ENCODE results near the gene TLN1.

TLN1 gene

GRCh38 chr9:35731415-35732184 is 395 bp downstream of the TLN1 start:
- peak overlapping the region; percentile 66 for H3K4me3 ChIP-seq (ENCODE audit: low read length)
- no peak for DNase-seq (ENCODE audit: low read depth, low spot score)

DNA sequence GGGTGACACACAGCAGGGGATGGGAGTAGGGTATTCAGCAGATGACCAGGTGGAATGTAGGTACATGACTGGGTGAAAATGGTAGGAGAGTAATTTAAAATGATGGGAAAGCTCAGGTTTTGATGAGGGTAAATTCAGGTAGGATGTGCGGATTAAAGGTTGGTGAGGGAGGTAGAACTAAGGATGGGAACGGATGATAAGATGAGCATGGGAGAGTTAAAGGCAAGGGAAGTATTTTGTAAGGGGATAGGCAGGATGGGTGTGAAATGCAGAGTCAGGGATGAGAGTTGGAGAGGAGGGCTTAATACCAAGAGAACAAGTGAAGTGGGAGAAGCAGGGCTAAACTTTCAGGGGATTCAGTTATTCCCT is 1.5 kb downstream of the TLN1 start:
- DNase-seq (ENCODE audit: low read depth, low spot score), result no peak
- H3K4me3 ChIP-seq (ENCODE audit: low read length), result peak overlapping the region; percentile 66; the same call in 1 of the 2 replicates

DNA sequence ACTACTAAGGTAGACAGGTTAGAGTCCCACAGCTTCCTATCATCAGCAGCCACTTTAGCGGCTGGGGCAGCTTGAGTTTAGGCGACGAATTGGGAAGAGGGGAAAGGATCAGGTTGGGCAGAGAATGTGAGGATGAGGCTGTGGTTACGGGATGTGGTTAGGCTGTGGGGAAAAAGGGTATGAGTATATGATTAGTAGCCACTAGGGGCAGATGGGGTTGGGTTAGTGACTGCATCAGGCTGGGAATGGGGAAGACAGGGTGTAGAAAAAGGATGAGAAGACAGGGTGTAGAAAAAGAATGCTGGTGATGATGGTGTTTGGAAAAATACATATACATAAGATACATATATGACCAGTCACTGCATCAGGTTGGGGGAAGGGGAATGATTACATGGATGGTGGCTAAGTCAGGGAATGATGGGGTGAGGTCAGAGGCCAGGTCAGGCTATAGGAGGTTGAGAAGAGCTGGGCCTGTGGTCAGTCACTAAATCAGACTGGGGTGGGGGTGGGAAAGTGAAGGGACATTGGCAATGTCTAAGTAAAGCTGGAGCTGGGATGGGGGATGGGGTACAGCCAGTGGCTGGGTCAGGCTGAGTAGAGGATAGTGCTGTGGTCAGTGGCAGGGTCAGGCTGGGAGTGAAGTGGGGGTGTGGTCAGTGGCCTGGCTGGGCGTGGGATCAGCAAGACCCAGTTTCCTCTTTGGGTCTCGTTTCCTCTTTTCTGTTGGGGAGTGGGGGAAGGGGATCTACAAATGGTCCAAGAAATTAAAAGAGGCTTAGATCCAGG is 2.1 kb downstream of the TLN1 start:
- peak; percentile 65 for DNase-seq (ENCODE audit: low read depth, low spot score)
- no peak overlapping the region for H3K4me3 ChIP-seq (ENCODE audit: low read length)

- no peak for DNase-seq (ENCODE audit: low read depth, low spot score)
- no peak overlapping the region for H3K4me3 ChIP-seq (ENCODE audit: low read length)
These were observed 2.9 kb downstream of the TLN1 start for GRCh38 chr9:35729101-35729500.

- peak; percentile 60 for DNase-seq (ENCODE audit: low read depth, low spot score)
- H3K4me3 ChIP-seq (ENCODE audit: low read length), result no peak overlapping the region
These were observed 3.7 kb downstream of the TLN1 start for GRCh38 chr9:35728041-35728971.

DNA sequence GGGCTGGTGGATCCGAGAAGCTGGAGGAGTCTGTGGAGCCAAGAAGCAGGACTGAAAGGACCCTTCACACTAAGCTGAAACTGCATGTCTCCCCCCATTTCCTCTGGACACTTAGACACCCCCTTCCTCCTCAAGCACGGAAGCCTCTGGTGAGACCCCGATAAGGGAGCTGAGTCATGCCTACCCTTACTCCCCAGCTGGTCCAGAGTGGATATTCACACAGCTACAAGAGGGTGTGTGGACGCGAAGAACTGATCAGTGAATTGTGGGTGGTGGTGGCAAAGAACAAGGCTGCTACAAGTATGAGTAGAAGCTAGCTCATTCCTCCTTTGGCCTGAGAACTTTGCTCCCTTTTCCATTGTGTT is 4.3 kb downstream of the TLN1 start:
- H3K4me3 ChIP-seq (ENCODE audit: low read length), result no peak overlapping the region
- DNase-seq (ENCODE audit: low read depth, low spot score), result no peak

- no peak overlapping the region for H3K4me3 ChIP-seq (ENCODE audit: low read length)
- peak; percentile 64 for DNase-seq (ENCODE audit: low read depth, low spot score)
These were observed 5.1 kb downstream of the TLN1 start for GRCh38 chr9:35726931-35727330.

GRCh38 chr9:35725362-35725761 is 6.6 kb downstream of the TLN1 start:
- no peak for DNase-seq (ENCODE audit: low read depth, low spot score)
- H3K4me3 ChIP-seq (ENCODE audit: low read length), result no peak overlapping the region

DNA sequence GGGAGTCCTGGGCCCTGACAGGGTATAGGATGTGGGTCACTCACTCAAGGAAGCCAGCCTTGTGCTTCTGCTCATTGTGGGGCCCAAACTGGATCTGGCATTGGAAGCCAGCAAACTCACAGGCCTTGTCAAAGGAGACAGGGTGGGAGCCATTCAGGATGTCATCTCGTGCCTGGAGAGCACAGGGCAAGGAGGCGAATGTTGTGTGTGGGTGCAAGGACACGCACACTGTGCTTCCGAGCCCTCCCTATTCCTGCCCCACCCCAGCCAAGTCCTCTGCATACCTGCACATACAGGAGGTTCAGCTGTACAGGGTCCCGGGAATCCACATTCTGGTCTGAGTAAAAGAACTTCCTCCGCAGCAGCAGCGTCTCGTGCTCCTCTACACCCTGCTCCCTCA is 8.1 kb downstream of the TLN1 start:
- no peak overlapping the region for H3K4me3 ChIP-seq (ENCODE audit: low read length)
- DNase-seq (ENCODE audit: low read depth, low spot score), result no peak

- DNase-seq (ENCODE audit: low read depth, low spot score), result no peak
- no peak overlapping the region for H3K4me3 ChIP-seq (ENCODE audit: low read length)
These were observed 8.6 kb downstream of the TLN1 start for GRCh38 chr9:35723426-35723825.

- no peak overlapping the region for H3K4me3 ChIP-seq (ENCODE audit: low read length)
- DNase-seq (ENCODE audit: low read depth, low spot score), result no peak
These were observed 12.4 kb downstream of the TLN1 start for GRCh38 chr9:35719546-35719945.

DNA sequence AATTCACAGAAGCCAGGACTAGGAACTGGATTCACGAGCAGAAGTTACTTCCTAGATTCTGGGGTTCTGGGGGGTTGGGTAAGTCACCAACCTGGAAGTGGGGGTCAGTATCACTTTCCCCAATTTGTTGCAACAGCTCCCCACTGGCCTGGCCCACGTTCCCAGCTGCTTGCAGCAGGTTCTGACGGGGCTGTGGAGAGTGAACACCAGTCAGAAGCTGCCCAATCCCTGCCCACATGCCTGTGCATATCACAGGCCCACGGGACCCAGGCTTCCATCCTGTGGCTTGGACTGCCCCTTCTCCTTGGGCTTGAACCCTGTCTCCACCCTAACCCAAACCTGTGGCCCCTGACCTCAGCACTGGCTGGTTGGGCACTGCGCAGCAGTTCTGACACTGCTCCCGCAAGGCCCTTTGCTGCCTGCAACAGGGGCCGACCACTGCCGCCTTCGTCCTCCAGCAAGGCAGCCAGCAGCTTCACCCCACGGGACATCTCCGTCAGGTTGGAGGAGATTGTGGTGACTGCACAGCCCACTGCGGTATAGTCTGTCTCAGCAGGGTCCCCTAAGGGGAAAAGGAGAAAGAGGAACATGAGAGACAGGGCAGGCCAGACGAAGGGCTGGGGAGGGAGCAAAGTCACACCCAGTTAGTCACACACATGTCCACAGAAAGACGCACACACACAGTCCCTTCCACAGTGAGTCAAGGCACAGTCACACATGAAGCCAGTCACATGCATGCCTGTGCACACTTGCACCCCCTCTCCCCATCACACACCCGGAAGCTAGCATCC is 13.1 kb downstream of the TLN1 start:
- no peak overlapping the region for H3K4me3 ChIP-seq (ENCODE audit: low read length)

DNA sequence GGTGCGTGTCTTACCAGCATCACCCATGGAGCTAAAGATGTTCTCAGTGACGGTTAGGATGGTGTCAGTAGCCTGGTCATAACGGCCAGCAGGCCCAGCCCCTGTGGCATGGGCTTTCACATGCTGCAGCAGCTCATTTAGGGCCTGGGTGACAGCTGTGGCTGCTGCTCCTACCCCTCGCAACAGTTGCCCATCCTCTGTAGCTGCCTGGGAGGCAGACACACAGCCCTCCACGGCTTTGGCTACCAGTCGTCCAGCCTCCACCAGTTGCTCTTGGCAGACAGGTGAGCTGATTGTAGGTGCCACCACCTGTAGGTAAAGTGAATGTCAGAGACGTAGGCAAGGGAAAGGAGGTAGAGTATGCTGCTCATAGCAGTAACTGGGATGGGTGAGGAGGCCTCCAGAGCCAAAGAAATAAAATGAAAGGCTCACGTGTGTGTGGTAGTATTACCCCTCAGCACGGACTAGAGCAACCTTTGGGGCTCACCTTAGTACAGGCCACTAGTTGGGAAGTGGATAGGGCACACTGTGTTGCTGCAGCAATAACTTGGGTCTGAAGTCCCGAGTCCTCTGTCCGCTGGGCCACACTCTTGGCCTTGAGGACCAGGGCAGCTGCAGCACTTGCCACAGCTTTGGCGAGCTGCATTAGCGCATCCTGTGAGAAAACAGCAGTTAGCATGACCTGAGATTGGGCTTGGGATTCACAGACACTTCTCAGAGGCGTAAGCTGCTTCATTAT is 14.7 kb downstream of the TLN1 start:
- DNase-seq (ENCODE audit: low read depth, low spot score), result no peak
- no peak overlapping the region for H3K4me3 ChIP-seq (ENCODE audit: low read length)

More for the DNA sequence above, 13.1 kb downstream of the TLN1 start:
- DNase-seq (ENCODE audit: low read depth, low spot score), result no peak

GRCh38 chr9:35716230-35716629 is 15.8 kb downstream of the TLN1 start:
- H3K4me3 ChIP-seq (ENCODE audit: low read length), result no peak overlapping the region
- DNase-seq (ENCODE audit: low read depth, low spot score), result no peak

DNA sequence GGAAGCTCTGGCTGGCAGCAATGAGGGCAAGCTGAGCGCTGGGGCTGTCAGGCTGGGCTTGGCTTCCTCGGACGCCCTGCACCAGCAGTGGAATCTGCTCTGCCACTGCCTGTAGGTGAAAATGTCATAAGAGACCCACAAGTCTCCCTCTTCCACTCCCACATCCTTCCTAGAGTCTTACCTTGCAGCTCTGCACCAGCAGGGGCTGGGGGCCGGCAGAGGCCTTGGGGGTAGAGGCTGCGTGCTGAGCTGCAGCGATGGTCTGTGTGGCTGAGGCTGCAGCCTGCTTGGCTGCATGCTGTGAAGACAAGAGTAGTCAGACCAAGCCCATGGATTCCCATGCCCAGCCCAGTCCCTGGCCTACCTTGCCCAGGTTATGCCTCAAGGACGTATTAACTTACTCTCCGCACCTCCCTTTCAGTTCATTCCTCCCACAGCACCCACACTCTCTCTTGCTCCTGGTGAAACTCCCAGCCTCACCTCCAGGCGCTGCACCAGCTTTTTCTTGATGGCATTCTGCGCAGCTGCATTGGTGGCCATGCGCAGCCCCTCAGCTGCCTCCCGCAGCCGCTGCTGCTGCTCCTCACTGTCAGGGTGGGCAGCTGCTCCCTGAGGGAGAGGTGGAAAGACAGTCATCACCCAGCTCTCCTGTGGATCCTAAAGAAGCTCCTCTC is 17.3 kb downstream of the TLN1 start:
- DNase-seq (ENCODE audit: low read depth, low spot score), result no peak
- H3K4me3 ChIP-seq (ENCODE audit: low read length), result no peak overlapping the region

DNA sequence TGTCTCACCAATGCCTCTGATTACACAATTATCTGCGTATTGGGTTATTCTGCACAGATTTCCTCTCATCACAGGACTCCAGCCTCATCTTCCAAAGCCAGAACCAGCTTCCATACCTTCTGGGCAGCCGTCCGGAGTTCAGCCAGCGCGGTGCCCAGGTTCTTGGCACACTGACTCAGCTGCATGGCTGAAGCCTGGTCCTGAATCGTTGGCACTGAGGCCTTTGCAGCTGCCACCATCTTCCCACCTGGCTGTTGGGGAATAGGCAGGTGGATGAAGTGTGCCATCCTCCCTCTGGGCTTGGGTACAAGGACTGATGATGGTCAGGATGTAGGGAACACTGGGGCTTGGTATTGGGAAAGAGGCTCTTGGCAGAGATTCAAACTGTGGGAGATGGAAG is 17.9 kb downstream of the TLN1 start:
- no peak for DNase-seq (ENCODE audit: low read depth, low spot score)
- H3K4me3 ChIP-seq (ENCODE audit: low read length), result no peak overlapping the region

GRCh38 chr9:35713578-35713977 is 18.4 kb downstream of the TLN1 start:
- no peak overlapping the region for H3K4me3 ChIP-seq (ENCODE audit: low read length)
- no peak for DNase-seq (ENCODE audit: low read depth, low spot score)

Data from Jurkat, Clone E6-1 (cell line).